IMR-90 (cell line): ENCODE measurements around the gene COX4I1. TPM values are rescaled to one million over a fixed set of nuclear protein-coding genes. Genes with fewer than 3 reads are reported as not detected.

Experiments
- ATAC-seq: fragments of 200-7000 bp; cut with Tn5 transposase; 2 replicates; pipeline ENCODE4 v1.9.1; 2020; ENCODE audit warnings: low read depth, mild to moderate bottlenecking, moderate library complexity
- BruUV-seq: library from RNA; stranded (reverse); fragments of 400-500 nt; replicated peaks from 2 replicates; lab custom pipeline; 2021; lab: Mats Ljungman, UMichigan
- CTCF ChIA-PET: fragments of 300-600 bp; formaldehyde crosslinking; extraction: SDS; loops from one replicate; lab custom pipeline; 2021; ENCODE audit warnings: antibody characterized with exemption; lab: Yijun Ruan, JAX
- POLR2A ChIA-PET: fragments of 300-600 bp; sonication (Branson Sonifier 250); formaldehyde crosslinking; loops from one replicate; lab custom pipeline; 2022; ENCODE audit warnings: antibody characterized with exemption; ENCODE audit not compliant: unreplicated experiment; lab: Charles Lee
- DNase-seq: peaks from one replicate; pipeline ENCODE4 v3.0.0; 2013
- H2AFZ ChIP-seq: replicated peaks from 2 replicates; pipeline ENCODE3; 2013; ENCODE audit warnings: low read length, mild to moderate bottlenecking; ENCODE audit not compliant: poor library complexity
- H2AK5ac ChIP-seq: 2 replicates; pipeline ENCODE4 v1.6.1; 2013; ENCODE audit warnings: low read depth, low read length, inconsistent platforms
- H2AK9ac ChIP-seq: replicated peaks from 2 replicates; pipeline ENCODE3; 2013; ENCODE audit warnings: mild to moderate bottlenecking, low read depth, low read length, moderate library complexity; ENCODE audit not compliant: poor library complexity
- H2BK120ac ChIP-seq: 2 replicates; pipeline ENCODE4 v1.6.1; 2013; ENCODE audit warnings: low read depth, low read length, inconsistent platforms
- H2BK15ac ChIP-seq: 3 replicates; pipeline ENCODE4 v1.6.1; 2013; ENCODE audit warnings: low read depth, low read length, inconsistent platforms
- H2BK20ac ChIP-seq: 2 replicates; pipeline ENCODE4 v1.6.1; 2013; ENCODE audit warnings: low read depth, mild to moderate bottlenecking, inconsistent platforms, low read length, moderate library complexity
- H2BK5ac ChIP-seq: 2 replicates; pipeline ENCODE4 v1.6.1; 2013; ENCODE audit warnings: mild to moderate bottlenecking, low read depth, low read length, inconsistent platforms; ENCODE audit not compliant: poor library complexity, severe bottlenecking
- H3K14ac ChIP-seq: replicated peaks from 2 replicates; pipeline ENCODE4 v1.6.1; 2013; ENCODE audit warnings: low read depth, low read length, inconsistent platforms
- H3K18ac ChIP-seq: 2 replicates; pipeline ENCODE4 v1.6.1; 2013; ENCODE audit warnings: low read depth, low read length, control low read depth
- H3K23ac ChIP-seq: 2 replicates; pipeline ENCODE4 v1.6.1; 2013; ENCODE audit warnings: low read depth, low read length, inconsistent platforms
- H3K27ac ChIP-seq: 2 replicates; pipeline ENCODE4 v1.5.1; 2013; ENCODE audit warnings: mild to moderate bottlenecking, control low read depth, low read length; ENCODE audit not compliant: insufficient read depth
- H3K27me3 ChIP-seq: 2 replicates; pipeline ENCODE4 v1.6.1; 2013; ENCODE audit warnings: low read length; ENCODE audit not compliant: control insufficient read depth, insufficient read depth
- H3K36me3 ChIP-seq: 2 replicates; pipeline ENCODE4 v1.6.1; 2013; ENCODE audit warnings: low read length, mixed read lengths; ENCODE audit not compliant: control insufficient read depth, insufficient read depth
- H3K4ac ChIP-seq: 2 replicates; pipeline ENCODE4 v1.6.1; 2013; ENCODE audit warnings: low read depth, low read length, inconsistent platforms
- H3K4me1 ChIP-seq: 2 replicates; pipeline ENCODE4 v1.6.1; 2013; ENCODE audit warnings: low read length, mixed read lengths; ENCODE audit not compliant: control insufficient read depth, insufficient read depth
- H3K4me2 ChIP-seq: 2 replicates; pipeline ENCODE4 v1.6.1; 2013; ENCODE audit warnings: low read depth, mild to moderate bottlenecking, control low read depth, low read length, moderate library complexity
- H3K4me3 ChIP-seq: 2 replicates; pipeline ENCODE4 v1.5.1; 2013; ENCODE audit warnings: low read depth, mild to moderate bottlenecking, control low read depth, low read length, moderate library complexity; ENCODE audit not compliant: insufficient read depth
- H3K56ac ChIP-seq: 2 replicates; pipeline ENCODE4 v1.6.1; 2013; ENCODE audit warnings: low read length, inconsistent platforms; ENCODE audit not compliant: insufficient read depth; ENCODE audit errors: extremely low read depth
- H3K79me1 ChIP-seq, 2 experiments: 2 replicates each; pipeline ENCODE4 v1.6.1; 2013; ENCODE audit warnings: low read length in 2 of 2, inconsistent platforms in 1 of 2, low read depth in 1 of 2
- H3K9ac ChIP-seq: 2 replicates; pipeline ENCODE4 v1.6.1; 2013; ENCODE audit warnings: low read depth, low read length, control low read depth
- H3K9me1 ChIP-seq: 2 replicates; pipeline ENCODE4 v1.6.1; 2013; ENCODE audit warnings: low read length, inconsistent platforms; ENCODE audit not compliant: insufficient read depth
- H3K9me3 ChIP-seq: 2 replicates; pipeline ENCODE4 v1.6.1; 2013; ENCODE audit warnings: low read length; ENCODE audit not compliant: control insufficient read depth, insufficient read depth
- H4K20me1 ChIP-seq: 2 replicates; pipeline ENCODE4 v1.6.1; 2013; ENCODE audit warnings: low read length, inconsistent platforms; ENCODE audit not compliant: insufficient read depth
- H4K5ac ChIP-seq: 2 replicates; pipeline ENCODE4 v1.6.1; 2013; ENCODE audit warnings: mild to moderate bottlenecking, low read depth, low read length, control low read depth
- H4K8ac ChIP-seq, 2 experiments: 2 replicates each; pipeline ENCODE4 v1.6.1; 2013; ENCODE audit warnings: low read depth in 2 of 2, low read length in 2 of 2, control low read depth in 1 of 2, inconsistent platforms in 1 of 2
- H4K91ac ChIP-seq: 2 replicates; pipeline ENCODE4 v1.6.1; 2013; ENCODE audit warnings: low read depth, low read length, inconsistent platforms; ENCODE audit not compliant: insufficient read depth
- CTCF ChIP-seq: conservative IDR thresholded peaks from 2 replicates; pipeline ENCODE4 v1.5.1; 2012; ENCODE audit warnings: mild to moderate bottlenecking, low read depth, low read length, improper control_type of control experiment
- ELK1 ChIP-seq: fragments of 150-350 bp; IDR thresholded peaks from 2 replicates; pipeline ENCODE4 v1.6.1; 2016; ENCODE audit warnings: low read depth, mild to moderate bottlenecking, low read length, moderate library complexity, borderline replicate concordance
- FOS ChIP-seq: fragments of 150-350 bp; IDR thresholded peaks from 2 replicates; pipeline ENCODE4 v1.6.1; 2016; ENCODE audit warnings: low read depth, low read length
- MAFK ChIP-seq: IDR thresholded peaks from 2 replicates; pipeline ENCODE4 v1.6.1; 2012; ENCODE audit warnings: low read depth, low read length, improper control_type of control experiment
- MAZ ChIP-seq: IDR thresholded peaks from 2 replicates; pipeline ENCODE4 v1.6.1; 2012; ENCODE audit warnings: low read depth, mild to moderate bottlenecking, low read length, improper control_type of control experiment, moderate library complexity, borderline replicate concordance
- MXI1 ChIP-seq: IDR thresholded peaks from 2 replicates; pipeline ENCODE4 v1.6.1; 2012; ENCODE audit warnings: low read depth, mild to moderate bottlenecking, low read length, moderate library complexity, borderline replicate concordance
- NFE2L2 ChIP-seq: fragments of 150-350 bp; IDR thresholded peaks from 2 replicates; pipeline ENCODE4 v1.6.1; 2016; ENCODE audit warnings: low read depth, mild to moderate bottlenecking, low read length
- POLR2A ChIP-seq: IDR thresholded peaks from 2 replicates; pipeline ENCODE4 v1.6.1; 2012; ENCODE audit warnings: mild to moderate bottlenecking, low read depth, low read length
- RCOR1 ChIP-seq: IDR thresholded peaks from 2 replicates; pipeline ENCODE4 v1.6.1; 2012; ENCODE audit warnings: mild to moderate bottlenecking, low read length, improper control_type of control experiment; ENCODE audit not compliant: insufficient replicate concordance
- RFX5 ChIP-seq: IDR thresholded peaks from 2 replicates; pipeline ENCODE4 v1.8.0; 2012; ENCODE audit warnings: low read depth, mild to moderate bottlenecking, low read length, moderate library complexity
- WGBS, 2 experiments: methylation state at CpG; one replicate each; pipeline versions ENCODE4 v1.1.5 to v1.1.7; 2013; ENCODE audit warnings: missing lambda C conversion rate in 2 of 2; ENCODE audit not compliant: insufficient read length in 1 of 2; ENCODE audit errors: extremely low coverage in 2 of 2; 5-methylcytosine and 5-hydroxymethylcytosine counted together
- dilution Hi-C: fragments of 300-500 bp; cut with HindIII; formaldehyde crosslinking; loops from one replicate; pipeline ENCODE4 v1.14.3; 2018; ENCODE audit warnings: low sequenced_read_pairs; ENCODE audit not compliant: unreplicated experiment
- in situ Hi-C: fragments of 300-500 bp; cut with MboI; formaldehyde crosslinking; loops from 3 replicates; pipeline ENCODE4 v1.14.3; 2019; ENCODE audit warnings: low sequenced_read_pairs, inconsistent platforms, mixed read lengths
- intact Hi-C: fragments of 100-400 bp; cut with micrococcal nuclease; formaldehyde crosslinking; loops from 2 replicates; pipeline ENCODE4 v1.10.0; 2022
- polyA plus RNA-seq, 3 experiments: library from polyadenylated mRNA; depleted of rRNA; stranded (reverse); fragments of >200 nt; gene quantifications; 2 replicates each; pipeline ENCODE4 v1.2.3, GENCODE V29; 2012; ENCODE audit warnings: low replicate concordance in 1 of 3
- total RNA-seq: library from RNA; depleted of rRNA; stranded (reverse); fragments of >200 nt; gene quantifications from 2 replicates; pipeline ENCODE4 v1.2.3, GENCODE V29; 2012
- TF ChIP-seq, protein P1 (sequence below): fragments of 150-350 bp; IDR thresholded peaks from 2 replicates; pipeline ENCODE4 v1.6.1; 2017; ENCODE audit warnings: mild to moderate bottlenecking, antibody characterized with exemption, low read length, low read depth

Gene COX4I1
- total and polyA plus RNA-seq, 2 of the 4 experiments (the other 2 are of a cell fraction): 397 to 700 TPM

GRCh38 chr16:85770741-85771140, 28.8 kb upstream of the COX4I1 start:
- Histone ChIP-seq H3K27me3 (no peaks in the 10 kb centered on the region), H3K9me3 (no peaks in the 10 kb centered on the region), H3K56ac (no peak overlapping the region), H2AK5ac (no peak overlapping the region), H2BK5ac (no peak overlapping the region), H4K8ac (no peak overlapping the region), H2BK120ac (no peak overlapping the region), H3K14ac (no peak overlapping the region), H3K4me3 (no peak overlapping the region), H2AK9ac (no peak overlapping the region), H2BK15ac (no peak overlapping the region), H3K4me2 (no peak overlapping the region), H4K20me1 (no peaks in the 10 kb centered on the region), H3K27ac (no peak overlapping the region), H3K4ac (no peak overlapping the region), H3K9ac (no peak overlapping the region), H3K4me1 (peaks cover 10% of the 10 kb centered on the region), H2BK20ac (no peak overlapping the region), H3K9me1 (peaks cover 16% of the 10 kb centered on the region), H4K91ac (no peak overlapping the region), H2AFZ (no peak overlapping the region), H3K23ac (no peak overlapping the region), H4K5ac (no peak overlapping the region), H3K36me3 (peaks cover 4% of the 10 kb centered on the region), H3K18ac (no peak overlapping the region), H3K79me1 (peaks cover 0 to 10% of the 10 kb centered on the region in 2 experiments; a peak in 1 of 4 replicates)
- POLR2A ChIA-PET: no interaction called here
- TF ChIP-seq RCOR1 (no peak), MXI1 (no peak), MAFK (no peak), ELK1 (no peak), MAZ (no peak), NFE2L2 (no peak), CTCF (no peak), FOS (no peak), POLR2A (no peak), RFX5 (no peak)
- TF ChIP-seq, protein P1, sequence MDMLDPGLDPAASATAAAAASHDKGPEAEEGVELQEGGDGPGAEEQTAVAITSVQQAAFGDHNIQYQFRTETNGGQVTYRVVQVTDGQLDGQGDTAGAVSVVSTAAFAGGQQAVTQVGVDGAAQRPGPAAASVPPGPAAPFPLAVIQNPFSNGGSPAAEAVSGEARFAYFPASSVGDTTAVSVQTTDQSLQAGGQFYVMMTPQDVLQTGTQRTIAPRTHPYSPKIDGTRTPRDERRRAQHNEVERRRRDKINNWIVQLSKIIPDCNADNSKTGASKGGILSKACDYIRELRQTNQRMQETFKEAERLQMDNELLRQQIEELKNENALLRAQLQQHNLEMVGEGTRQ: no peak
- ATAC-seq (no peak), DNase-seq (no peak)
- intact Hi-C loops (no loop called here), dilution Hi-C loops (no loop called here), in situ Hi-C loops (no loop called here)
- CTCF ChIA-PET: no interaction called here
- WGBS, 2 experiments: no CpG with 5 or more reads among the region's 6 CpGs
- no TSS peak for BruUV-seq
